Liver (tissue), 9 donors: ENCODE results near the gene RAB31. TPM values are rescaled to one million over a fixed set of nuclear protein-coding genes. Genes with fewer than 3 reads are reported as not detected.

ENCODE experiments used
- DNase-seq: peaks from one replicate; pipeline ENCODE4 v3.0.0-alpha.2; 2017; ENCODE audit warnings: low spot score
- H3K27ac ChIP-seq, 2 donors: one replicate each; pipeline ENCODE4 v1.7.0; 2013; ENCODE audit warnings: inconsistent platforms in 2 of 2, low read length in 2 of 2, control low read depth in 1 of 2, low read depth in 1 of 2, mild to moderate bottlenecking in 1 of 2
- H3K27me3 ChIP-seq, 4 donors: one replicate each; pipeline versions ENCODE4 v1.6.1 to v1.7.0; 2013; ENCODE audit warnings: low read length in 3 of 4, inconsistent platforms in 1 of 4, mild to moderate bottlenecking in 1 of 4, moderate library complexity in 1 of 4; ENCODE audit not compliant: control insufficient read depth in 4 of 4, insufficient read depth in 4 of 4
- H3K36me3 ChIP-seq, 4 donors: one replicate each; pipeline versions ENCODE4 v1.6.1 to v1.7.0; 2013; ENCODE audit warnings: low read length in 3 of 4, mild to moderate bottlenecking in 3 of 4, low read depth in 1 of 4, moderate library complexity in 1 of 4; ENCODE audit not compliant: control insufficient read depth in 4 of 4, insufficient read depth in 3 of 4
- H3K4me1 ChIP-seq, 4 donors: one replicate each; pipeline versions ENCODE4 v1.6.1 to v1.7.0; 2013; ENCODE audit warnings: low read length in 3 of 4, mild to moderate bottlenecking in 3 of 4, moderate library complexity in 1 of 4; ENCODE audit not compliant: control insufficient read depth in 4 of 4, insufficient read depth in 4 of 4
- H3K4me3 ChIP-seq, 3 donors: one replicate each; pipeline versions ENCODE4 v1.6.1 to v1.7.0; 2013; ENCODE audit warnings: low read length in 3 of 3, control low read depth in 1 of 3, low read depth in 1 of 3, mild to moderate bottlenecking in 1 of 3
- H3K9ac ChIP-seq, 2 donors: one replicate each; pipeline ENCODE4 v1.7.0; 2013; ENCODE audit warnings: low read length in 2 of 2, mild to moderate bottlenecking in 2 of 2, moderate library complexity in 2 of 2, control low read depth in 1 of 2, low read depth in 1 of 2
- H3K9me3 ChIP-seq, 4 donors: one replicate each; pipeline versions ENCODE4 v1.6.1 to v1.7.0; 2013; ENCODE audit warnings: low read length in 3 of 4; ENCODE audit not compliant: control insufficient read depth in 4 of 4
- ATF3 ChIP-seq: IDR thresholded peaks from 2 replicates; pipeline ENCODE4 v1.6.1; 2016; ENCODE audit warnings: antibody characterized with exemption
- CTCF ChIP-seq: fragments of 150-350 bp; IDR thresholded peaks from 2 replicates; pipeline ENCODE4 v1.5.1; 2017; ENCODE audit warnings: improper control_type of control experiment, low read depth, low read length; ENCODE audit not compliant: missing input control
- EGR1 ChIP-seq, 2 donors: IDR thresholded peaks; 2 replicates each; pipeline ENCODE4 v1.6.1; 2016 to 2018; ENCODE audit warnings: antibody characterized with exemption in 2 of 2, low read depth in 2 of 2
- FOXA1 ChIP-seq: IDR thresholded peaks from 2 replicates; pipeline ENCODE4 v1.6.1; 2016; ENCODE audit warnings: antibody characterized with exemption
- FOXA2 ChIP-seq: IDR thresholded peaks from 2 replicates; pipeline ENCODE4 v1.6.1; 2016; ENCODE audit warnings: antibody characterized with exemption
- GABPA ChIP-seq, 2 donors: IDR thresholded peaks in 1 of 2; conservative IDR thresholded peaks in 1 of 2; 2 replicates each; pipeline ENCODE4 v1.6.1; 2016; ENCODE audit warnings: antibody characterized with exemption in 2 of 2, mild to moderate bottlenecking in 1 of 2, moderate library complexity in 1 of 2
- HNF4A ChIP-seq, 2 donors: conservative IDR thresholded peaks; 2 replicates each; pipeline ENCODE4 v1.6.1; 2016; ENCODE audit warnings: antibody characterized with exemption in 2 of 2, mild to moderate bottlenecking in 2 of 2
- HNF4G ChIP-seq: IDR thresholded peaks from 2 replicates; pipeline ENCODE4 v1.6.1; 2016; ENCODE audit warnings: antibody characterized with exemption
- JUND ChIP-seq, 2 donors: IDR thresholded peaks; 2 replicates each; pipeline ENCODE4 v1.6.1; 2016; ENCODE audit warnings: antibody characterized with exemption in 2 of 2
- NR2F2 ChIP-seq: IDR thresholded peaks from 2 replicates; pipeline ENCODE4 v1.6.1; 2016; ENCODE audit warnings: antibody characterized with exemption
- RAD21 ChIP-seq, 2 donors: IDR thresholded peaks; 2 replicates each; pipeline ENCODE4 v1.6.1; 2016; ENCODE audit warnings: antibody characterized with exemption in 2 of 2, mild to moderate bottlenecking in 2 of 2
- RXRA ChIP-seq, 2 donors: IDR thresholded peaks; 2 replicates each; pipeline ENCODE4 v1.6.1; 2017 to 2018; ENCODE audit warnings: antibody characterized with exemption in 2 of 2, mild to moderate bottlenecking in 1 of 2
- SP1 ChIP-seq: IDR thresholded peaks from 2 replicates; pipeline ENCODE4 v1.6.1; 2018; ENCODE audit warnings: antibody characterized with exemption, mild to moderate bottlenecking
- TAF1 ChIP-seq: conservative IDR thresholded peaks from 2 replicates; pipeline ENCODE4 v1.6.1; 2016; ENCODE audit warnings: antibody characterized with exemption, mild to moderate bottlenecking
- YY1 ChIP-seq: IDR thresholded peaks from 2 replicates; pipeline ENCODE4 v1.6.1; 2016; ENCODE audit warnings: antibody characterized with exemption, mild to moderate bottlenecking
- ZBTB33 ChIP-seq: IDR thresholded peaks from 2 replicates; pipeline ENCODE4 v1.6.1; 2016; ENCODE audit warnings: antibody characterized with exemption
- WGBS: extraction: QIAGEN DNeasy Blood & Tissue Kit; methylation state at CpG from one replicate; pipeline ENCODE4 v1.1.7; 2013; 5-methylcytosine and 5-hydroxymethylcytosine counted together
- polyA plus RNA-seq, 2 donors: library from polyadenylated mRNA; stranded (reverse) in 1 of 2; unstranded in 1 of 2; fragments of 200-250 nt in 1 of 2; fragments of >200 nt in 1 of 2; fragmentation: Nextera tagmentation in 1 of 2; extraction: Ambion mirVana in 1 of 2; gene quantifications; one replicate each; pipeline versions ENCODE4 v1.2.1 to v1.2.3, GENCODE V29; 2013 to 2015
- total RNA-seq, 2 donors: library from RNA; depleted of rRNA; stranded (reverse); fragments of >200 nt; gene quantifications; one replicate each; pipeline ENCODE4 v1.2.3, GENCODE V29; 2014
- TF ChIP-seq, protein P1 (sequence below): IDR thresholded peaks from 2 replicates; pipeline ENCODE4 v1.6.1; 2016; ENCODE audit warnings: antibody characterized with exemption
- TF ChIP-seq, protein P2 (sequence below): IDR thresholded peaks from 2 replicates; pipeline ENCODE4 v1.6.1; 2016; ENCODE audit warnings: antibody characterized with exemption, mild to moderate bottlenecking
- donor health status: healthy.
- donor health status: healthy.
- donor health status: healthy.
- donor health status: healthy.
- donor health status: healthy.

RAB31 gene
- total and polyA plus RNA-seq, 4 donors: 3.6 to 12.8 (median 9.7) TPM

GRCh38 chr18:9824952-9825371 lies 116.9 kb downstream of the RAB31 start:
- 93% methylated on average over 3 of the region's 3 CpGs for WGBS
- no peaks in the 10 kb centered on the region for H3K27me3 ChIP-seq
- no peaks in the 10 kb centered on the region for H3K36me3 ChIP-seq
- no peak for DNase-seq
- peak overlapping the region; percentile 43 to 53 for H3K27ac ChIP-seq
- H3K9ac ChIP-seq: no peak overlapping the region
- peaks cover 0 to 3% (median 0%) of the 10 kb centered on the region in 4 donors for H3K4me1 ChIP-seq
- H3K4me3 ChIP-seq: no peak overlapping the region
- no peaks in the 10 kb centered on the region for H3K9me3 ChIP-seq
- TF ChIP-seq NR2F2: no peak
- TF ChIP-seq ZBTB33: no peak
- TF ChIP-seq CTCF: no peak
- TF ChIP-seq FOXA2: no peak
- no peak for TF ChIP-seq SP1
- no peak for TF ChIP-seq GABPA (IDR thresholded peaks at IDR 0.05 in 1 of 2, conservative IDR thresholded peaks at IDR 0.05 in 1 of 2)
- TF ChIP-seq, protein P1, sequence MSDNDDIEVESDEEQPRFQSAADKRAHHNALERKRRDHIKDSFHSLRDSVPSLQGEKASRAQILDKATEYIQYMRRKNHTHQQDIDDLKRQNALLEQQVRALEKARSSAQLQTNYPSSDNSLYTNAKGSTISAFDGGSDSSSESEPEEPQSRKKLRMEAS: no peak
- no peak for TF ChIP-seq HNF4G
- TF ChIP-seq JUND (IDR thresholded peaks at IDR 0.05): no peak
- no peak for TF ChIP-seq RXRA (IDR thresholded peaks at IDR 0.05)
- no peak for TF ChIP-seq FOXA1
- no peak for TF ChIP-seq TAF1
- no peak for TF ChIP-seq HNF4A (conservative IDR thresholded peaks at IDR 0.05)
- no peak for TF ChIP-seq YY1
- TF ChIP-seq ATF3: no peak
- TF ChIP-seq RAD21 (IDR thresholded peaks at IDR 0.05): no peak

DNA sequence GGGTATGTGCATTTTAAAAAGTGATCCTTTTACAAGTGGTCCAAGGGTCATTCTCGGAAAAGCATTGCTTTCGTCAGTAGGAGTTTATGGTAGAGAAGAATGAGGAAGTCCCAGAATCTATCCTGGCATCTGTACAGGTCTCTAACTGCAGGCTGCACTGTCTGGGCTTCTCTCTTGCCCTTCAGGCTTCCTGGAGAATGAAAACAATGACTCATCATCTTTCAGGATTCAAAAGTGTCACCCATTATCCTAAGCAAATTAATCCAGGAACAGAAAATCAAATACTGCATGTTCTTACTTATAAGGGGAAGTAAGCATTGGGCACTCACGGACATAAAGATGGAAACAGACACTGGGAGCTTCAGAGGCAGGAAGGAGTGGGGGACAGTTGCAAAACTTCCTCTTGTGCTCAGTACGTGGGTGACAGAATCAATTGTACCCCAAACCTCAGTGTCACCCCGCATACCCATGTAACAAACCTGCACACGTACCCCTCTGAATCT lies 117.5 kb downstream of the RAB31 start:
- H3K27me3 ChIP-seq: no peaks in the 10 kb centered on the region
- no peak overlapping the region for H3K4me3 ChIP-seq
- 56% methylated on average over 6 of the region's 6 CpGs for WGBS
- H3K36me3 ChIP-seq: no peaks in the 10 kb centered on the region
- peak overlapping the region; percentile 43 to 53 for H3K27ac ChIP-seq
- no peaks in the 10 kb centered on the region for H3K9me3 ChIP-seq
- TF ChIP-seq, protein P1: no peak
- TF ChIP-seq HNF4G: no peak
- TF ChIP-seq FOXA2: no peak
- TF ChIP-seq NR2F2: no peak
- TF ChIP-seq, protein P2, sequence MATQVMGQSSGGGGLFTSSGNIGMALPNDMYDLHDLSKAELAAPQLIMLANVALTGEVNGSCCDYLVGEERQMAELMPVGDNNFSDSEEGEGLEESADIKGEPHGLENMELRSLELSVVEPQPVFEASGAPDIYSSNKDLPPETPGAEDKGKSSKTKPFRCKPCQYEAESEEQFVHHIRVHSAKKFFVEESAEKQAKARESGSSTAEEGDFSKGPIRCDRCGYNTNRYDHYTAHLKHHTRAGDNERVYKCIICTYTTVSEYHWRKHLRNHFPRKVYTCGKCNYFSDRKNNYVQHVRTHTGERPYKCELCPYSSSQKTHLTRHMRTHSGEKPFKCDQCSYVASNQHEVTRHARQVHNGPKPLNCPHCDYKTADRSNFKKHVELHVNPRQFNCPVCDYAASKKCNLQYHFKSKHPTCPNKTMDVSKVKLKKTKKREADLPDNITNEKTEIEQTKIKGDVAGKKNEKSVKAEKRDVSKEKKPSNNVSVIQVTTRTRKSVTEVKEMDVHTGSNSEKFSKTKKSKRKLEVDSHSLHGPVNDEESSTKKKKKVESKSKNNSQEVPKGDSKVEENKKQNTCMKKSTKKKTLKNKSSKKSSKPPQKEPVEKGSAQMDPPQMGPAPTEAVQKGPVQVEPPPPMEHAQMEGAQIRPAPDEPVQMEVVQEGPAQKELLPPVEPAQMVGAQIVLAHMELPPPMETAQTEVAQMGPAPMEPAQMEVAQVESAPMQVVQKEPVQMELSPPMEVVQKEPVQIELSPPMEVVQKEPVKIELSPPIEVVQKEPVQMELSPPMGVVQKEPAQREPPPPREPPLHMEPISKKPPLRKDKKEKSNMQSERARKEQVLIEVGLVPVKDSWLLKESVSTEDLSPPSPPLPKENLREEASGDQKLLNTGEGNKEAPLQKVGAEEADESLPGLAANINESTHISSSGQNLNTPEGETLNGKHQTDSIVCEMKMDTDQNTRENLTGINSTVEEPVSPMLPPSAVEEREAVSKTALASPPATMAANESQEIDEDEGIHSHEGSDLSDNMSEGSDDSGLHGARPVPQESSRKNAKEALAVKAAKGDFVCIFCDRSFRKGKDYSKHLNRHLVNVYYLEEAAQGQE: no peak
- no peak for TF ChIP-seq GABPA (IDR thresholded peaks at IDR 0.05 in 1 of 2, conservative IDR thresholded peaks at IDR 0.05 in 1 of 2)
- no peak for TF ChIP-seq ATF3
- peak; percentile 19 to 28 for TF ChIP-seq RAD21 (IDR thresholded peaks at IDR 0.05)
- TF ChIP-seq EGR1 (IDR thresholded peaks at IDR 0.05; ENCODE audit: low read depth in 2 of 2): no peak
- no peak for TF ChIP-seq ZBTB33
- TF ChIP-seq JUND (IDR thresholded peaks at IDR 0.05): peak; percentile 43 to 57
- no peak overlapping the region for H3K9ac ChIP-seq
- peaks cover 0 to 3% (median 0%) of the 10 kb centered on the region in 4 donors for H3K4me1 ChIP-seq
- DNase-seq: no peak
